ENCODE data around the gene ATL1.
A peak's percentile ranks its signal among the peaks of the same experiment; 100 is the strongest.
"Not testable (repeated sequence)": the region's sequence is repeated elsewhere in the genome, so short reads cannot be mapped to it uniquely, and the experiment has no call there.

ATL1 gene

GRCh38 chr14:50534416-50534815, 25.5 kb upstream of the ATL1 start:
- no peak for DNase-seq (ENCODE audit: low read depth in 2 of 2)

- DNase-seq (ENCODE audit: low read depth in 2 of 2), result no peak
These were observed 24.9 kb upstream of the ATL1 start for GRCh38 chr14:50534997-50535396.

GRCh38 chr14:50538034-50538433, 21.9 kb upstream of the ATL1 start:
- not testable (repeated sequence) for DNase-seq (ENCODE audit: low read depth in 2 of 2)

GRCh38 chr14:50539051-50539450, 20.9 kb upstream of the ATL1 start:
- no peak for DNase-seq (ENCODE audit: low read depth in 2 of 2)

- no peak for DNase-seq (ENCODE audit: low read depth in 2 of 2)
These were observed 18.8 kb upstream of the ATL1 start for GRCh38 chr14:50541159-50541567.

- DNase-seq (ENCODE audit: low read depth in 2 of 2), result peak in 1 of 2 experiments; percentile 15
These were observed 17.0 kb upstream of the ATL1 start for GRCh38 chr14:50542941-50543418.

- DNase-seq (ENCODE audit: low read depth in 2 of 2), result no peak
These were observed 15.0 kb upstream of the ATL1 start for GRCh38 chr14:50544911-50545310.

GRCh38 chr14:50545618-50546017, 14.3 kb upstream of the ATL1 start:
- DNase-seq (ENCODE audit: low read depth in 2 of 2), result no peak

GRCh38 chr14:50550294-50550693, 9.7 kb upstream of the ATL1 start:
- DNase-seq (ENCODE audit: low read depth in 2 of 2), result no peak

- no peak for DNase-seq (ENCODE audit: low read depth in 2 of 2)
These were observed 8.1 kb upstream of the ATL1 start for GRCh38 chr14:50551877-50552276.

- DNase-seq (ENCODE audit: low read depth in 2 of 2), result not testable (repeated sequence)
These were observed 7.1 kb upstream of the ATL1 start for GRCh38 chr14:50552796-50553195.

GRCh38 chr14:50560931-50561285, 963 bp downstream of the ATL1 start:
- peak; percentile 25 to 44 for DNase-seq (ENCODE audit: low read depth in 2 of 2)

GRCh38 chr14:50562841-50563240, 2.9 kb downstream of the ATL1 start:
- DNase-seq (ENCODE audit: low read depth in 2 of 2), result no peak

- DNase-seq (ENCODE audit: low read depth in 2 of 2), result no peak
These were observed 9.8 kb downstream of the ATL1 start for GRCh38 chr14:50569714-50570274.

- no peak for DNase-seq (ENCODE audit: low read depth in 2 of 2)
These were observed 13.9 kb downstream of the ATL1 start for GRCh38 chr14:50573862-50574261.

GRCh38 chr14:50575769-50576168, 15.8 kb downstream of the ATL1 start:
- DNase-seq (ENCODE audit: low read depth in 2 of 2), result no peak

GRCh38 chr14:50577982-50578381, 18.0 kb downstream of the ATL1 start:
- DNase-seq (ENCODE audit: low read depth in 2 of 2), result no peak

GRCh38 chr14:50578433-50578832, 18.5 kb downstream of the ATL1 start:
- DNase-seq (ENCODE audit: low read depth in 2 of 2), result no peak

- DNase-seq (ENCODE audit: low read depth in 2 of 2), result no peak
These were observed 30.5 kb downstream of the ATL1 start for GRCh38 chr14:50590464-50590863.

GRCh38 chr14:50594577-50595316, 34.8 kb downstream of the ATL1 start:
- DNase-seq (ENCODE audit: low read depth in 2 of 2), result no peak

GRCh38 chr14:50598765-50599164, 38.8 kb downstream of the ATL1 start:
- DNase-seq (ENCODE audit: low read depth in 2 of 2), result no peak

- DNase-seq (ENCODE audit: low read depth in 2 of 2), result no peak
These were observed 39.9 kb downstream of the ATL1 start for GRCh38 chr14:50599700-50600444.

GRCh38 chr14:50600849-50601248, 40.9 kb downstream of the ATL1 start:
- DNase-seq (ENCODE audit: low read depth in 2 of 2), result no peak

Measured in stimulated activated CD4-positive, alpha-beta T cell treated with anti-CD3 and anti-CD28 coated beads, Interleukin-12 subunit alpha, Interleukin-12 subunit beta, amount 100 ng/mL, for 24 hours (primary cell).